ENCODE data around the gene ELP5. TPM values are rescaled to one million over a fixed set of nuclear protein-coding genes. Genes with fewer than 3 reads are reported as not detected.

ELP5 gene
- total and polyA plus RNA-seq, 2 of the 4 experiments (the other 2 are of a cell fraction), result 39.3 to 46.6 TPM

DNA sequence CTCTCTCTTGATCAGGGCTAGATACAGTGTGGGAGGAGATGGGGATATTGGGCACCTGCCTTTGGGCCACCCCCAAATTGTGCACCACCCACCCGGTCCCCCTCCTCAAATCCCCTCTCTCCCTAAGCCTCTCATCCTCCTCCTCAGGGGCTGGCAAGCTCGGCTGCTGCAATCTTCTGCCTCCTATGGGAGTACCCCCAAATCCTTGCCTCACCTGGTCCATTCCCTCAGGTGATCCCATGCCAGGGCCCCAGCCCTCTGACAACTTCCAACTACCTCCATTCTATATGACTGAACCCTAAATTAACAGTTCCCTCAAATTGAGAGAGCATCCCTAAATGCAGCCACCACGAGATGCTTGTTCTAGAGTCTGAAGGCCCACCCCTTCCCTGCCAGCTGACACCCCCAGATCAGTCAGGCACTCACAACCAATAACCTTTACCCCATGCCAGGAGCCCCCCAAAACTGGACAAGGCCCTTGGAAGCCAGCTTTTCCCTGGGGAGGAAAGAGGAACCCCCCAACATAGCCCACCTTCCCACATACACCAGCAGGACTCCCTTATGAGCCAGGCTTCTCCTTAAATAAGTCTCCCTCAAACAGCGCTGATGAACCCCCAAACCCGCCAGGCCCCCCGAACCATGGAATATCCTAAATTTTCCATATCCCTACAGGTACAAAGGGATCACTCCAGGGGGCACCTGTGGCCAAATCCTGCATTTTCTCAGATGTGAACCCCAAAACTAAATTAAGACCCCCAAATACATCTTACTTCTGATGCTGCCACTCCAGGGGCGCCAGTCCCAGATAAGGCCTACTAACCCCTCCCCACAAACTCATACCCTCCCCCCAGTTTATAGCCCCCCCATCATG, 35.5 kb upstream of the ELP5 start:
- 0 out of 2 replicates have a peak overlapping the region, but pooled peaks have one; percentile 9 for H2BK20ac ChIP-seq (ENCODE audit: low read depth, low read length)
- H3K9me3 ChIP-seq (ENCODE audit: control insufficient read depth, insufficient read depth, low read length), result no peaks in the 10 kb centered on the region
- H3K27ac ChIP-seq (ENCODE audit: insufficient read depth, low read length), result peak overlapping the region; percentile 56
- WGBS, 2 experiments (ENCODE audit: extremely low coverage in 2 of 2, insufficient read length in 1 of 2), result 7% methylated on average over 2 of the region's 7 CpGs; no CpG with 5 or more reads in 1 of the 2 experiments
- H2BK120ac ChIP-seq (ENCODE audit: low read depth, low read length), result no peak overlapping the region
- dilution Hi-C loops (cut with HindIII; ENCODE audit: low sequenced_read_pairs, unreplicated experiment), result no loop called here
- peak overlapping the region; percentile 52; the same call in 1 of the 2 replicates for H3K23ac ChIP-seq (ENCODE audit: low read depth, low read length)
- H3K4ac ChIP-seq (ENCODE audit: low read depth, low read length), result peak overlapping the region; percentile 76
- H3K18ac ChIP-seq (ENCODE audit: low read depth, low read length), result no peak overlapping the region
- peaks cover 5% of the 10 kb centered on the region; the same call in 1 of the 2 replicates for H3K36me3 ChIP-seq (ENCODE audit: control insufficient read depth, insufficient read depth, low read length)
- H4K91ac ChIP-seq (ENCODE audit: insufficient read depth, low read depth, low read length), result peak overlapping the region; percentile 29; the same call in 1 of the 2 replicates
- H3K79me1 ChIP-seq (ENCODE audit: low read depth in 1 of 2, low read length in 2 of 2), result peaks cover 9 to 78% of the 10 kb centered on the region in 2 experiments
- H4K20me1 ChIP-seq (ENCODE audit: insufficient read depth, low read length), result peaks cover 58% of the 10 kb centered on the region
- peaks cover 28% of the 10 kb centered on the region for H3K4me1 ChIP-seq (ENCODE audit: control insufficient read depth, insufficient read depth, low read length)
- H3K4me2 ChIP-seq (ENCODE audit: low read depth, low read length), result peak overlapping the region; percentile 90
- H2BK15ac ChIP-seq (ENCODE audit: low read depth, low read length), result no peak overlapping the region; the same call in 2 of the 3 replicates
- DNase-seq (no peak), ATAC-seq (ENCODE audit: low read depth) (no peak)
- intact Hi-C loops (cut with micrococcal nuclease), result no loop called here
- peak overlapping the region; percentile 72 for H3K14ac ChIP-seq (replicated peaks; ENCODE audit: low read depth, low read length)
- in situ Hi-C loops (cut with MboI; ENCODE audit: low sequenced_read_pairs), result no loop called here
- H3K4me3 ChIP-seq (ENCODE audit: insufficient read depth, low read depth, low read length), result peak overlapping the region; percentile 55
- no peak overlapping the region for H4K5ac ChIP-seq (ENCODE audit: low read depth, low read length)
- ChIA-PET CTCF (no interaction called here), POLR2A (ENCODE audit: unreplicated experiment) (interaction anchor here (0.6 kb wide), 1 partner anchor 180 kb away, joined by 6 read pairs; the partner anchor contains the start of gene SLC16A13)
- peak overlapping the region in 1 of 2 experiments; percentile 30; a peak in 1 of 4 replicates for H4K8ac ChIP-seq (ENCODE audit: low read depth in 2 of 2, low read length in 2 of 2)
- peak overlapping the region; percentile 31 for H2BK5ac ChIP-seq (ENCODE audit: low read depth, low read length, poor library complexity, severe bottlenecking)
- TF ChIP-seq MAZ (IDR thresholded peaks at IDR 0.05; ENCODE audit: borderline replicate concordance, low read depth, low read length), result no peak
- TF ChIP-seq, protein P1, sequence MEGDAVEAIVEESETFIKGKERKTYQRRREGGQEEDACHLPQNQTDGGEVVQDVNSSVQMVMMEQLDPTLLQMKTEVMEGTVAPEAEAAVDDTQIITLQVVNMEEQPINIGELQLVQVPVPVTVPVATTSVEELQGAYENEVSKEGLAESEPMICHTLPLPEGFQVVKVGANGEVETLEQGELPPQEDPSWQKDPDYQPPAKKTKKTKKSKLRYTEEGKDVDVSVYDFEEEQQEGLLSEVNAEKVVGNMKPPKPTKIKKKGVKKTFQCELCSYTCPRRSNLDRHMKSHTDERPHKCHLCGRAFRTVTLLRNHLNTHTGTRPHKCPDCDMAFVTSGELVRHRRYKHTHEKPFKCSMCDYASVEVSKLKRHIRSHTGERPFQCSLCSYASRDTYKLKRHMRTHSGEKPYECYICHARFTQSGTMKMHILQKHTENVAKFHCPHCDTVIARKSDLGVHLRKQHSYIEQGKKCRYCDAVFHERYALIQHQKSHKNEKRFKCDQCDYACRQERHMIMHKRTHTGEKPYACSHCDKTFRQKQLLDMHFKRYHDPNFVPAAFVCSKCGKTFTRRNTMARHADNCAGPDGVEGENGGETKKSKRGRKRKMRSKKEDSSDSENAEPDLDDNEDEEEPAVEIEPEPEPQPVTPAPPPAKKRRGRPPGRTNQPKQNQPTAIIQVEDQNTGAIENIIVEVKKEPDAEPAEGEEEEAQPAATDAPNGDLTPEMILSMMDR (conservative IDR thresholded peaks at IDR 0.05; ENCODE audit: low read depth, low read length), result no peak
- BruUV-seq (replicated peaks), result no TSS peak
- H2AFZ ChIP-seq (replicated peaks; ENCODE audit: low read length, poor library complexity), result peak overlapping the region; percentile 14
- peak overlapping the region; percentile 92 for H2AK5ac ChIP-seq (ENCODE audit: low read depth, low read length)
- H3K9ac ChIP-seq (ENCODE audit: low read depth, low read length), result peak overlapping the region; percentile 70
- H2AK9ac ChIP-seq (replicated peaks; ENCODE audit: low read depth, low read length, poor library complexity), result peak overlapping the region; percentile 97
- H3K9me1 ChIP-seq (ENCODE audit: insufficient read depth, low read length), result peaks cover 26% of the 10 kb centered on the region
- no peaks in the 10 kb centered on the region for H3K27me3 ChIP-seq (ENCODE audit: control insufficient read depth, insufficient read depth, low read length)
- H3K56ac ChIP-seq (ENCODE audit: extremely low read depth, insufficient read depth, low read length), result no peak overlapping the region
